GM10847 (cell line): ENCODE data around the gene SYNGR1.

Experiments used
- POLR2A ChIP-seq: IDR thresholded peaks from 2 replicates; pipeline ENCODE4 v1.6.1; 2011; ENCODE audit not compliant: insufficient read length; ENCODE audit errors: extremely low read depth

Gene SYNGR1

DNA sequence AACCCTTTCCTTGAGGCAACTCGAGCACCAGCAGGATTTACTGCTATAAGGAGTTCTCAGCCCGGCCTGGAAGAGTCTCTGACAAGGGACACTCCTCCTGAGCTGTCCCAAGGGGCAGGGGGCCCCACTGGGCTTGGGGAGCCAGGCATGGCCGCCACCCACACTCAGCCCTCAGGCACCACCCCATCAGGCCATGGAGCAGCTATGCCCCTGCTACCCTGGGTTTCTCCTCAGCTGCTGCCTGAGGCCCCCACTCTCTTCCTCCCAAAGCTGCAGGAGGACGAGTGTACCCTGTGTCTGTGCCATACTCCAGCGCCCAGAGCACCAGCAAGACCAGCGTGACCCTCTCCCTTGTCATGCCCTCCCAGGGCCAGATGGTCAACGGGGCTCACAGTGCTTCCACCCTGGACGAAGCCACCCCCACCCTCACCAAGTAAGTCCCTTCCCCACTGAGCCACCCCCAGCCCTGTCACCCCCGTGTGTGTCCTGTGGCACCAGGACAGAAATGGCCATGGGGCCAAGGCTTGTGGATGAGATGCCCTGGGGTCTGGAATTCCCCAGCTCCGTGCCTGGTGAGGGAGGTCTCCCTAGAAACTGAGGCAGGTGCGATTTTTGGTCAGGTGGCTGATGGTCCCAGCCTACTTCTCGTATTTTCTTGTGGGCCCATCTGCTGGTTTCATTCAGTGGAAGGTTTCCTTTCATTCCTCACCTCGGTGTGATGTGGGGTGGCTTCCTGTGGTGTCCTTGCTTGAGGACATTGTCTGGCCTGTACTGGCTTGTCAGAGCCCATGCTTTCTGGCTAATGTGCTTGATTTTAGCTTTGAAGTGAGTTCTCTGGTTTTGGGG lies 78.2 kb downstream of the SYNGR1 start:
- TF ChIP-seq POLR2A = no peak

DNA sequence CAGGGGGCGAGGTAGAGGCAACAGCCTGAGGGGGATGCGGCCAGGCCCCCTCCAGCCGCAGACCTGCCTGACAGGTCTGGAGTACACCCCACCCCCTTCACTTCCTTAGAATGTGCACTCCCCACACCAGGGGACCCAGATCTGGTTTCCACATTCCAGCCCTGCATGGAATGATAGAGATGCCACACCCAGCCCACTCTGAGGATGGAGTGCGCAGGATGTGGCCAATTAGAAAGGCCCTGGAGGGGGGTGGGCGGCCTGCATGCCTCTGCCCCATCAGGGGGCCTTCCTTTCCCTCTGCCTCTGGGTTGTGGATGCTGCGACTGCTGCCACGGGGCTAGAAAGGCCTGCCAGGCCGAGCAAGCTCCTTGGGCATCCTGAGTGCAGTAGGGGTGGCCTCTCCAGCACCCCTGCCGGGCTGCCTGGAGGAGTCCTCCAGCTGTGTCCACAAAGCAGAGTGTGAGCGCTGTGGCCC lies 78.8 kb downstream of the SYNGR1 start:
- TF ChIP-seq POLR2A = no peak

DNA sequence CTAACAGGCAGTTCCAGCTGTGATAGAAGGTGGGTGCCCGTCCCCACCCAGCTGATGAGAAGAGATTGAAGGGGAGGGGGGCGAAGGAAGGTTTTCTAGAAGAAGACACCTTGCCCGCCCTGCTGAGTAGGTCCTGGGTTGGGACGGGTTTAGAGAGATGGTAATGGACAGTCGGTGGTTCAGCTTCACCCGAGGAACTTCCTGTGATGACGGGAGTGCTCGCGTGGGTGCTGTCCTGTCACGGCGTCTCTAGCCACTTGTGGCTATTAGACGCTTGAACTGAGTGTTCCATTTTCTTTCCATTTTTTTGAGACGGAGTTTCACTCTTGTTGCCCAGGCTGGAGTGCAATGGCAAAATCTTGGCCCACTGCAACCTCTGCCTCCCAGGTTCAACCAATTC lies 79.4 kb downstream of the SYNGR1 start:
- no peak for TF ChIP-seq POLR2A

DNA sequence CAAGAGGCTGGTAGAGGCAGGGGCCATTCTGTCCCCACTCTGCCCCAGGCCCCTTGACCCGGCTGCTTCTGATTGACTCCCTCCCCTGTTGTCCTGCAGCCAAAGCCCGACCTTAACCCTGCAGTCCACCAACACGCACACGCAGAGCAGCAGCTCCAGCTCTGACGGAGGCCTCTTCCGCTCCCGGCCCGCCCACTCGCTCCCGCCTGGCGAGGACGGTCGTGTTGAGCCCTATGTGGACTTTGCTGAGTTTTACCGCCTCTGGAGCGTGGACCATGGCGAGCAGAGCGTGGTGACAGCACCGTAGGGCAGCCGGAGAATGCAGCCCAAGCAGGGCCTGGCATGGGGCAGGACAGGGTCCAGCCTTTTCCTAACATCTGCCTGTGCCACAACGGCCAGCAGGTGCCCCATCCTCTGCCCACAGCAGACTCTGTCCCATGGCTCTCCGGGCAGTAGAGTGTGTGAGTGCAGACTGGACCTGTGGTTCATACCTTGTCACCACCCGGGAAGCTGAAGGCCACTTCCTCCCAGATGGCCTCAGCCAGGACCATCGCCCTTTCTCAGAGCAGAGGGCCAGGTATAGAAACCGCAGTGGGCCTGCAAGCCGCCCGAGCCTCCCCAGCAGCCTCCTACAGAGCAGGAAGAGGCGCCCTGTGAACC lies 80.3 kb downstream of the SYNGR1 start:
- TF ChIP-seq POLR2A = no peak

DNA sequence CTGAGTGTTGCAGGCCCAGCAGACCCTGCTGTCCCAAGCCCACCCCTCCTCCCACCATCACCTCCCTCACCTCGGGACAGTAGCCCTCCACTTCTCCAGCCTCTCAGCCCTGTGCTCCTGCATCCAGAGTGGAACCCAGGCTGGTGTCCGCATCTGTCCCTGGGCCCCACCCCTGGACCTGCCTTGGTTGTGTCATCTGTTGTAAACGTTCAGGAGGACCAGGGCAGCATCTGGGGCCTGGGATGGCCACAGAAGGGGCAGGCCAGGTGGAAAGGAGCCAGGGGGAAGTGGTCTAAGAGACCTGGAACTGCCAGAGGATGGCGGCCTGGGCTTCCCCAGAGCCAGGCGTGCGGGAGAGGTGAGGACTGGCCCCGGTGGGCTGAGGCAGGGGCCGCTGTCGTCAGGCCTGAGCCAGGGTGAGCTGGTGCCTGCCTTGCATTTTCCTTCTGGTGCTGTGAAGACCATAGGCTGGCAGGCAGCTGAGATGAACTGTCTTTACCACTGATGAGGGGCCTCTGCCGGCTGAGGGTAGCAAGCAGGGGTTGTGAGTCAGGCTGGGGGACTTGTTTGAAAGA lies 80.9 kb downstream of the SYNGR1 start:
- no peak for TF ChIP-seq POLR2A

DNA sequence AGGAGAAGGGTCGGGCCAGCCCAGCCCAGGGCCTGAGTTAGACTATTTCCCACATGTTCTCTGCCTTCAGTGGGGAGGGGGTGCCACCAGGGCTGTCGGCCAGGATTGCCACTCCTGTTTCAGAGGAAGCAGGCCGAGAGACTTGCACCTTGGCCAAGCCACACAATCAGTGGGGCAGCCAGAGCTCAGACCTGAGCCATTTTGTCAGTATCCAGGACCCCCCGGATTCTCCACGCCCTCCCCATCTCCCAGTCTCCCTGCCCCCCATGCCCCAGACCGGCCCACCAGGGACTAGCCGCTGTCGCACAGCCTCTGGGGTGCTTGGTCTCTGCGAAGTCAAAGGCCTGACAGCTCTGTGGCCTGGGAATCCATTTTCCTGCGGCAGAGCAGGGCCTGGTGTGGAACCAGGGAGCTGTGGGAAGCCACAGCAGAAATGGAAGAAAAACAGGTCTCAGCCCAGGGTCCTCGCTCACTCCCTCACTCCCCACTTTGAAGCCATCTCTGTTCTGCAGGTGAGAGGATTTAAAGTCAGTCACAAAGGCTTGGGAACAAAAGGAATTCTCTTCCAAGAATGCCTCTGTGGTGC lies 81.5 kb downstream of the SYNGR1 start:
- no peak for TF ChIP-seq POLR2A

DNA sequence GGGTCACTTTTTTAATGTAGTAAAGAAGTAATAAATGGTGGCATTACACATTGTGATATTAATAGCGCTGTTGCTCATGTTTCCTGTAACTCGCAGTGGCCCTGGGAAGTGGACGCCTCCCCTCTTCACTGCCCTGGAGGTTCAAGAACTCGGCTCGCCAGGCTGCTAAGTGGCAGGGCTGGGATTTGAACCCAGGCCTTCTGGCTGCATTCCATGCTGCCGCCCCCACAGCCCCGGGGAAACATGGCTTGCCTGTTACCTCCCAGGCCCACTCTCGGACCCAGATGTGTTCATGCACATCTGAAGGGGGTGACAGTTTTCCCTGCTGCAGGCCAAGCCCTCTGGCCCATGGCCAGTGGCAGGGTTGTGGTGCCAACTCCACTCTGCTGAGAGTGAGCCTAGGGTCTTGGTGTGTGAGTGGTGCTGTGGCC lies 82.0 kb downstream of the SYNGR1 start:
- TF ChIP-seq POLR2A = no peak

DNA sequence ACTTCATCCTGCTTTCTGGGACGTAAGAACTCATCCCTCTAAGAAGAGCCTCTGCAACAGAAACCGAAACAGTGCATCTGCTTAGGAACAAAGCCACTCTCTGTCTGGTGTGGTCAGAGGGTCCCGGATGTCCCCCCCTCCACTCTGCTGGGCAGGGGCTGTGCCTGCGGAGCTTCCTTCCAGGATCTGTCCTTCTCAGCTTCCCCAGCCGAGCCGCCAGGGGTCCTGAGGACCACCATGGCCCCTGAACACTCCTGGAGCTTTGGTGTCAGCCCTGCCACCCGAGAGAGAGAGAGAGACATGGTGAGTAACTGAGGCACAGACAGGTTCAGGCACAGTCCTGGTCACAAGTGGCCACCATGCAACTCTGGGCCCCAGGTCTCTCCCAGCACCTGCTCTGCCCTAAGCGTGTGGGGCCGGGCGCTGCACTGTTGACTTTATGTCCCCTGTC lies 82.6 kb downstream of the SYNGR1 start:
- no peak for TF ChIP-seq POLR2A

DNA sequence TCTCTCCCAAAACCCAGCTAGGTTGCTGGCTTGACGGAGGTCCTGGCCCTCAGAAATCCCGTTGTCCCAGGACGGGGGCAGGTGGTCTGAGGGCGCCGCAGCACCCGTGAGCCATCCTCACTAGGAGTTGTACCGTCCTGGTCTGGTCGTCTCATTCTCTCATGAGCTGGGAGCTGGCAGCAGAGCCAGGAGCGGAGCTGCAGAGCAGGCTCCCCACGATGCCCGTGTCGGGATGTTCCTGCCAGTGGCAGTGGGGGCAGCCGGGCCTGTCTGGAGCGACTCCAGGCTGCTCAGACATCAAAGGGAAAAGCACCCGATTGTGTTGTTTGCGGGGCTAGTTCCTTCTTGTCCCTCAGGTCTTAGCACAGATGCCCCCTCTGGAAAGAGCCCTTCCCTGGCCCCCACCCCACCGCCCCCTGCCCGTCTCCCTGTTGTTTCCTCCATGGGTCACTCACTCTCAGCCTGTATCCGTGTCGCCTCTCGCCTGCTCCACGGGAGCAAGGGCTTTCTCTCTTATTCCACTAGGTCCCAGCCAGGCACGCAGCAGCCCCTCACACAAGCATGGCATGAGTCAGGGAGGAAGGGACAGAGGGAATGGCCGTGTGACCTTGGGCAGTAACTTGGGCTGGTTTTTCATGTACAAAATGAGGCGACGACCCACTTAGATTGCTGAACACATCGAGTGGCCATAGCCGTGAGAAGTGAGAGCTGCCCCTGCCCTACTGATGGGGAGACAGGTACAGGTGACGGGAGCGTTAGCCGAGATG lies 83.9 kb downstream of the SYNGR1 start:
- no peak for TF ChIP-seq POLR2A

DNA sequence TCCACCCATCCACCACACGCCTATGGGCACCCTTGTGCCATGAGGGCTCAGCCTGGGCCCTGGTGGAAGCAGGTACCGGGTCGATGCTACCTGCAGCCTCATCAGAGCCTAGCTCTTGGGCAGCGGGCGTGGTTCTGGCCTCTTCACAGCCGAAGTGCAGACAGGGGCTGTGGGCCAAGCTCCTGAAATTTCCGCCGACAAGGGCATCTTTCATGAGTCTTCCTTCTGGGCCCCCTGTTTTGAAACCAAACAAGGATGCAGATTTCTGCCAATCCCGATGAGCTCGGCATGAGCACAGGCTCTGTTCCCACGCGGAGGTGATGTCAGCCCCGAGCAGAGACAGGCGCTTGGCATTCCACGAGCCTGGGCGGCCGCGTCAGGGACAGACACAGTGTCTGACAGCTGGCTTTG lies 84.5 kb downstream of the SYNGR1 start:
- TF ChIP-seq POLR2A = no peak

DNA sequence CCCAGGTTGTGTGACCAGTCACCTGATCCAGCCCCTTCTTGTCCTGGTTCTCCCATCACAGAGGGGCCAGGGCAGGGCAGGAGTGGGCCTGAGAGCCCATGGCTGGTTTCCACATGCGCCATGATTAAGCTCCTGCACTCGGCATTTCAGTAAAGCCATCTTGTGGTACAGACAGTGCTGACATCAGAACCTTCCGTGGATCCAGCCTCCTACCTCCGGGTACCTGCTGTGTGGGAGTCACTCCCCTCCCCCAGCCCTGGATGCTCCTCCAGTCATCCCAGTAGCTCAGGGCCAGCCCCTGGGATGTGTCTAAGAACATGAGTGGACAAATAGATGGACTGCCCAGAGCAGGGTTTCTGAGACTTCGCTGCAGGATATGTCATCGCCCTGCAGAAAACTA lies 84.9 kb downstream of the SYNGR1 start:
- no peak for TF ChIP-seq POLR2A
